LoVo (cell line): Measurements from ENCODE around the gene SUFU.
A peak's percentile ranks its signal among the peaks of the same experiment; 100 is the strongest.
"Not testable (repeated sequence)": the region's sequence is repeated elsewhere in the genome, so short reads cannot be mapped to it uniquely, and the experiment has no call there.

Experiments
- DNase-seq: peaks from one replicate; pipeline ENCODE4 v3.0.0-alpha.2; 2016; ENCODE audit warnings: low spot score

Gene SUFU

GRCh38 chr10:102503264-102504178 lies at the start of gene SUFU:
Gene SUFU, plus strand, starts transcription at chr10:102503972. Its CDS starts 181 bp downstream, at chr10:102504153.
- DNase-seq = peak; percentile 97

- DNase-seq = not testable (repeated sequence)
Measured at GRCh38 chr10:102454662-102455487, 48.9 kb upstream of the SUFU start.

- peak; percentile 22 for DNase-seq
Measured at GRCh38 chr10:102455893-102456471, 47.8 kb upstream of the SUFU start.

- no peak for DNase-seq
Measured at GRCh38 chr10:102457591-102458150, 46.1 kb upstream of the SUFU start.

GRCh38 chr10:102458656-102459055 lies 45.1 kb upstream of the SUFU start:
- no peak for DNase-seq

DNA sequence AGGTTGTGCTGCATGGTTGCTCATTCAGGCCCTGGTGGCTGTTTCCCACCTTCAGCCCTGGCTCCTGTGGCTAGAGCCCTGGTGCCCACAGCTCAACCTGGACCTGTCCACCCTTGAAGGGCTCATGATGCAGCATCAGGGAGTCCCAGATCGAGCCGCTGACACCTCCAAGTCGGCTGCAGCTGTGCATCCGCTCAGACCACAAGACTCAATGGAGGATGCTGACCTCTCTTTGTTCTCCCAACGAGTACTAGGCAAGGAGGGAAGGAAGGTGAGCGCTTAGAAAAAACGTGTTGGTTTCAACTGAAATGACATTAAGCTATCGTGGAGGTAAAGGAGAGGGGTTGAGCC lies 43.0 kb upstream of the SUFU start:
- DNase-seq = no peak

DNA sequence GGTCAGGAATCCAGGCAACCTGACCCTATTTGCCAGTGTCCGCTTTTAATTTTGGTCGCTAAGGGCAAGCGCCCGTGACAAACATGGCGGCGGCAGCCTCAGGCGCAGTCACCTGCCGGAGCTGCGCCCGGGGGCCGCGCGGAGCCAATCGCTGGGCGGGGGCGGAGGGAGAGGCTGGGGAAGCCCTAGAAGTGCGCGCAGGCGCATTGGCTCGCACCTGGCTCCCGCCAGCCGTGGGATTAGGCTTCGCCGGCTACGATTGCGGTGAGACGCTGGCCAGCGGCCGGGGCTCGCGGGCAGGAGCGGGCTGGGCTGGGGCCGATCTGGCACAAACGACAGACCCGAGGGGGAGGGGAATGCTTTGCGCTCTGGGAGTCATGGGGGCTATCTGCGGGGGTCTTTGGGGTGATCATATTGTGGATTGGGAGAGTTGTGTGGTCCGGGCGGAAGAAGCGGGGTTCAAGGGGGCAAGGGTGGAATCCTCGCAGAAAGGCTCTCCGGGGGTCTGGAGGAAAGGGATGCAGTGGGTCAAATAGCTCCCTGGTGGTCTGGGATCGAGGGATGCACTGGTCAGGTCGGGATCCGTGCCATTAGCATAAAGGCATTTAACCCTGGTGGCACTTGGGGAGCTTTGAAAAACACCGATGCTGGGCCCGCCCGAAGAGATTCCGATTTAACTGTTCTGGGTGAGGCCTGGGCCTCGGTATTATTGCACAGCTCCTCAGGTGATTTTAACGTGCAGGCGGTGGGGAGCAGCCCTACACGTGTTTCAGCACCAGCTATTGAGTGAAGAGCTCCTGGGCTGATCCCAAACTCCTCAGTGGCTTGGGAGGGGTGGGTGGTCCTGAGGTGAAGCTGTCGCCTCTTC lies 42.4 kb upstream of the SUFU start:
- DNase-seq = peak; percentile 96

GRCh38 chr10:102462512-102463054 lies 41.2 kb upstream of the SUFU start:
- DNase-seq = no peak

- no peak for DNase-seq
Measured at GRCh38 chr10:102463983-102464382, 39.8 kb upstream of the SUFU start.

- no peak for DNase-seq
Measured at GRCh38 chr10:102465466-102465865, 38.3 kb upstream of the SUFU start.

DNA sequence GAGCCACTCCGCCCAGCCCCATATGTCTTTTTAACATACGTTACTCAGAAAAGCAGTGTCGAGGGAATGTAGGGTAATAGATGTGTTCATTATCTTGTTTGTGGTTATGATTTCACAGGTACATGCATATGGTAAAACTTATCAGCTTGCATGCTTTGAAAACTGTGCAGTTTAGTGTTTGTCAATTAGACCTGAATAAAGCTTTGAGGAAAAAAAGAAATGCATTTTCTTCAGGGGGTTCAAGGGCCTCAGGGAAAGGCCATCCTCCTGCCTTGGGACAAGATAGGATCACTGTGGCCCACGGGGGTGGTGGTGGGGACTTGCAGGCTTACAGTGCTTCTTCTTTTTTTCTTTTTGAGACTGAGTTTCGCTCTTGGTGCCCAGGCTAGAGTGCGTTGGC lies 36.5 kb upstream of the SUFU start:
- no peak for DNase-seq

GRCh38 chr10:102467971-102468438 lies 35.8 kb upstream of the SUFU start:
- no peak for DNase-seq

DNA sequence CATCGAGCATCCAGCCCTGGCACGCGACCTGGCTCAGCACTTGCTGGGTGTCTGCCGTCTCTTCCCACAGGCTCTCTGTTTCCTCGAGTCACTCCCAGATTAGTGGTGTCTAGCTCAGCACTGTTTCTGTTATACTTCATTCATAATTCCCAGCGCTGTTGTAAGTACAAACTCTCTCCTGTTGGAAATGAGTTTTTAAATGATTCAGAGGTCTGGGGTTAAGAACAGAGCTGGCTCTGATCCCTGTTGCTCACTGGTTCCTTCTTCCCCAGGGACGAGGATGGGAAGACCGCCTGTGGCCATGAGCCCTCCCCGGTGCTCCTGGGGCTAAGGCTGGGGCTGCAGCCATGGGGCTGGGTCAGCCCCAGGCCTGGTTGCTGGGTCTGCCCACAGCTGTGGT lies 35.1 kb upstream of the SUFU start:
- DNase-seq = no peak

DNA sequence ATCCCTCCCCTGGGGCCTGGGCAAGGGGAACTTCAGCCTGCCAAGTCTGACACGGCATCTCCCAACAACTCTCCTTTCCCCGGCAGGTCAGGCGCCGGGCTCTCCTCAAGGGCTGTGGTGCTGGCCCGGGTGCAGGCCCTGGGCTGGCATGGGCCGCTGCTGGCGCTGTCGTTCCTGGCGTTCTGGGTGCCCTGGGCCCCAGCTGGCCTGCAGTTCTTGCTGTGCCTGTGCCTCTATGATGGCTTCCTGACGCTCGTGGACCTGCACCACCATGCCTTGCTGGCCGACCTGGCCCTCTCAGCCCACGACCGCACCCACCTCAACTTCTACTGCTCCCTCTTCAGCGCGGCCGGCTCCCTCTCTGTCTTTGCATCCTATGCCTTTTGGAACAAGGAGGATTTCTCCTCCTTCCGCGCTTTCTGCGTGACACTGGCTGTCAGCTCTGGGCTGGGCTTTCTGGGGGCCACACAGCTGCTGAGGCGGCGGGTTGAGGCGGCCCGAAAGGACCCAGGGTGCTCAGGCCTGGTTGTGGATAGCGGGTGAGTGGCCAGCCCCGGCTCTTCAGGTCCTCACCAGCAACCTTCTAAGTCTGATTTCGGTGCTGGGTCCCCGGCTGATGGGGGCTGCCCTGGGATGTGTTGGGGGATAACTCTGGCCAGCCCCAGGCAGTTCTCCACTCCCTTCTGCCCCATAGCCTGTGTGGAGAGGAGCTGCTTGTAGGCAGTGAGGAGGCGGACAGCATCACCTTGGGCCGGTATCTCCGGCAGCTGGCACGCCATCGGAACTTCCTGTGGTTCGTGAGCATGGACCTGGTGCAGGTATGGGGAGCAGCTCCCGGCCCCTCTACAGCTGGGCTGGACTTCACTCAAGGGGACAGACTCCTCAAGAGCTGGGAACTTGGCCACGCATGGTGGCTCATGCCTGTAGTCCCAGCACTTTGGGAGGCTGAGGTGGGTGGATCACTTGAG lies 32.9 kb upstream of the SUFU start:
- no peak for DNase-seq

GRCh38 chr10:102473445-102474331 lies 30.1 kb upstream of the SUFU start:
- DNase-seq = no peak

GRCh38 chr10:102475451-102476040 lies 28.2 kb upstream of the SUFU start:
- DNase-seq = no peak

DNA sequence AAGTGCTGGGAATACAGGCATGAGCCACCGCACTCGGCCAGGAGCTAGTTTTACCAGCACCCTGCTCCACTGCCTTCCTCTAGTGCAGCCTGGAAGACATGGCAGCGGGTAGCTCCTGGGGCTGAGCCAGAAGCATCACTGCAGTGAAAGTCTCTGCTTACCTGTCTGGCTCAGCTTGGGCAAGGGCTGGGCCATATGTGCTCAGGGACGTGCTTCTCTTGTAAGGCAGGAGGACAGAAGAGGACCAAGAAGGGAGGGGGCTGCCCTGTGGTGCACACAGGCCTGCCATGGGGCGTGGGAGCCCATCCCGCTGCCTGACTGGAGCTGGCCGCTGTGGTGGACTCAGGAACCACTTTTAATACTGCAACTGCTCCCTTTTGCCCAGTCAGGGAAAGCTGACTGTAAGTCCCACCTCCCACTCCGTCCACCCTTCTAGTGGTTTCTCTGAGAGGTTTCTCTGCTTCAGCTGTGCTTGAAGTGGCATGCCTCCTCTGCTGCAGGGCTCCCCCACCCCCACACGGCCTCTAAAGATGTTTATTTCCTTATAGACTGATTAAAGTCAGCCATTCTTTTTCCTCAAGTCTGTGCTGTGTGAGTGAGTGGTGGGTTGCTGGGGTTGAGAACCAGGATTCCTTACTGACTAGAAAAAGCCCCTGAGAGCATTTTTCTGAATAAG lies 27.2 kb upstream of the SUFU start:
- no peak for DNase-seq

DNA sequence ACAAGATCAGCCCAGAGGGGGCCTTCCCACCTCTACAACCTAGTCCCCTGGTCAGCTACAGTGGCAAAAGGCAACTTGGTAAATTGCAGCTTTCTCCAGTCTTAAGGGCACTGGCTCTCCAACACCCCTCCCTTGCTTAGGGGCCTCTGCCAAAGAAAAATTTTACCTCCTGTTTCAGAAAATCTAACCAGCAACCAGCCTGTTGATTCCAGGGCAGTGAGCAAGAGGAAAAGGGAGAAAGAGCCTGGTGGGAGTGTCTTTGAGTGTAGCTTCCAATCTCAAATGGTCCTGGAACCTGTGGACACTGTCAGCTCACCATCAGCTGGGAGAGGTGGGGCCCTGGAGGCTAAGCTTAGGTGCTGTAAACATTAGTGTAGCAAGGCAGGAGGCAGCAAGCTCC lies 24.1 kb upstream of the SUFU start:
- DNase-seq = no peak
